ENCODE data around the gene POU5F1.

The POU5F1 gene

GRCh38 chr6:31138982-31139381, 31.5 kb downstream of the POU5F1 start, which contains the start of gene PSORS1C2:
Gene PSORS1C2, minus strand, starts transcription at chr6:31139066. Its CDS starts 40 bp downstream, at chr6:31139026.
- no peak for DNase-seq (ENCODE audit: low read depth, low spot score)
- H3K4me3 ChIP-seq (ENCODE audit: low read depth, low read length): no peak within 1 kb of the TSS
- in situ Hi-C loops (cut with HindIII; ENCODE audit: low sequenced_read_pairs): no loop called here
- no peak for TF ChIP-seq CTCF (IDR thresholded peaks at IDR 0.05; ENCODE audit: low read depth, low read length)

- no peak for TF ChIP-seq CTCF (IDR thresholded peaks at IDR 0.05; ENCODE audit: low read depth, low read length)
- in situ Hi-C loops (cut with HindIII; ENCODE audit: low sequenced_read_pairs): no loop called here
- H3K4me3 ChIP-seq (ENCODE audit: low read depth, low read length): no peak overlapping the region
- no peak for DNase-seq (ENCODE audit: low read depth, low spot score)
Observed at GRCh38 chr6:31135710-31136109, 34.8 kb downstream of the POU5F1 start.

GRCh38 chr6:31132806-31133205, 37.7 kb downstream of the POU5F1 start:
- no peak for TF ChIP-seq CTCF (IDR thresholded peaks at IDR 0.05; ENCODE audit: low read depth, low read length)
- in situ Hi-C loops (cut with HindIII; ENCODE audit: low sequenced_read_pairs): no loop called here
- DNase-seq (ENCODE audit: low read depth, low spot score): no peak
- H3K4me3 ChIP-seq (ENCODE audit: low read depth, low read length): no peak overlapping the region

- TF ChIP-seq CTCF (IDR thresholded peaks at IDR 0.05; ENCODE audit: low read depth, low read length): no peak
- in situ Hi-C loops (cut with HindIII; ENCODE audit: low sequenced_read_pairs): no loop called here
- H3K4me3 ChIP-seq (ENCODE audit: low read depth, low read length): no peak overlapping the region
- no peak for DNase-seq (ENCODE audit: low read depth, low spot score)
Observed at GRCh38 chr6:31131595-31131994, 38.9 kb downstream of the POU5F1 start.

- TF ChIP-seq CTCF (IDR thresholded peaks at IDR 0.05; ENCODE audit: low read depth, low read length): no peak
- no peak for DNase-seq (ENCODE audit: low read depth, low spot score)
- in situ Hi-C loops (cut with HindIII; ENCODE audit: low sequenced_read_pairs): no loop called here
- no peak overlapping the region for H3K4me3 ChIP-seq (ENCODE audit: low read depth, low read length)
Observed at GRCh38 chr6:31130751-31131150, 39.7 kb downstream of the POU5F1 start.

- DNase-seq (ENCODE audit: low read depth, low spot score): no peak
- in situ Hi-C loops (cut with HindIII; ENCODE audit: low sequenced_read_pairs): no loop called here
- no peak for TF ChIP-seq CTCF (IDR thresholded peaks at IDR 0.05; ENCODE audit: low read depth, low read length)
- H3K4me3 ChIP-seq (ENCODE audit: low read depth, low read length): no peak overlapping the region
Observed at GRCh38 chr6:31129130-31129529, 41.4 kb downstream of the POU5F1 start.

All from astrocyte of the spinal cord (primary cell).